Prostate gland (tissue), 2 donors: Measurements from ENCODE around the gene RTN4R.

Experiments
- CTCF ChIP-seq, 4 experiments: fragments of 200-600 bp in 2 of 4; fragments of 450-650 bp in 2 of 4; sonication (generic) in 2 of 4; IDR thresholded peaks; 1 replicate in 3 of 4; 2 replicates in 1 of 4; pipeline ENCODE4 v1.5.1; 2016 to 2019; ENCODE audit warnings: antibody characterized with exemption in 4 of 4, mild to moderate bottlenecking in 2 of 4, moderate library complexity in 2 of 4
- POLR2A ChIP-seq: fragments of 450-650 bp; IDR thresholded peaks from one replicate; pipeline ENCODE4 v1.6.1; 2016; ENCODE audit warnings: antibody characterized with exemption, mild to moderate bottlenecking

GRCh38 chr22:20201837-20202392, 66.2 kb downstream of the RTN4R start:
- TF ChIP-seq CTCF (IDR thresholded peaks at IDR 0.05) (no peak), POLR2A (no peak)
